Measurements from ENCODE around the gene EMP2. TPM values are rescaled to one million over a fixed set of nuclear protein-coding genes. Genes with fewer than 3 reads are reported as not detected.

Gene EMP2
- total and polyA plus RNA-seq, 2 of the 4 experiments (the other 2 are of a cell fraction) = 13.8 to 18.3 TPM

GRCh38 chr16:10539793-10540192 is 40.6 kb downstream of the EMP2 start:
- dilution Hi-C loops (cut with HindIII; ENCODE audit: low sequenced_read_pairs, unreplicated experiment) (no loop called here), intact Hi-C loops (cut with micrococcal nuclease) (no loop called here), in situ Hi-C loops (cut with MboI; ENCODE audit: low sequenced_read_pairs) (no loop called here)
- no peaks in the 10 kb centered on the region for H4K20me1 ChIP-seq (ENCODE audit: insufficient read depth, low read length)
- no peaks in the 10 kb centered on the region for H3K9me1 ChIP-seq (ENCODE audit: insufficient read depth, low read length)
- no peak overlapping the region for H3K56ac ChIP-seq (ENCODE audit: extremely low read depth, insufficient read depth, low read length)
- H3K4me3 ChIP-seq (ENCODE audit: insufficient read depth, low read depth, low read length) = no peak overlapping the region
- H2BK20ac ChIP-seq (ENCODE audit: low read depth, low read length) = no peak overlapping the region
- no peak for TF ChIP-seq SMC3 (IDR thresholded peaks at IDR 0.05; ENCODE audit: low read depth, low read length)
- TF ChIP-seq CEBPB (IDR thresholded peaks at IDR 0.05; ENCODE audit: low read depth, low read length) = no peak
- TF ChIP-seq, protein P1, sequence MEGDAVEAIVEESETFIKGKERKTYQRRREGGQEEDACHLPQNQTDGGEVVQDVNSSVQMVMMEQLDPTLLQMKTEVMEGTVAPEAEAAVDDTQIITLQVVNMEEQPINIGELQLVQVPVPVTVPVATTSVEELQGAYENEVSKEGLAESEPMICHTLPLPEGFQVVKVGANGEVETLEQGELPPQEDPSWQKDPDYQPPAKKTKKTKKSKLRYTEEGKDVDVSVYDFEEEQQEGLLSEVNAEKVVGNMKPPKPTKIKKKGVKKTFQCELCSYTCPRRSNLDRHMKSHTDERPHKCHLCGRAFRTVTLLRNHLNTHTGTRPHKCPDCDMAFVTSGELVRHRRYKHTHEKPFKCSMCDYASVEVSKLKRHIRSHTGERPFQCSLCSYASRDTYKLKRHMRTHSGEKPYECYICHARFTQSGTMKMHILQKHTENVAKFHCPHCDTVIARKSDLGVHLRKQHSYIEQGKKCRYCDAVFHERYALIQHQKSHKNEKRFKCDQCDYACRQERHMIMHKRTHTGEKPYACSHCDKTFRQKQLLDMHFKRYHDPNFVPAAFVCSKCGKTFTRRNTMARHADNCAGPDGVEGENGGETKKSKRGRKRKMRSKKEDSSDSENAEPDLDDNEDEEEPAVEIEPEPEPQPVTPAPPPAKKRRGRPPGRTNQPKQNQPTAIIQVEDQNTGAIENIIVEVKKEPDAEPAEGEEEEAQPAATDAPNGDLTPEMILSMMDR (conservative IDR thresholded peaks at IDR 0.05; ENCODE audit: low read depth, low read length) = no peak
- no peak for TF ChIP-seq MAZ (IDR thresholded peaks at IDR 0.05; ENCODE audit: borderline replicate concordance, low read depth, low read length)
- no peak for TF ChIP-seq CHD1 (IDR thresholded peaks at IDR 0.05; ENCODE audit: low read depth, low read length)
- TF ChIP-seq RCOR1 (IDR thresholded peaks at IDR 0.05; ENCODE audit: insufficient replicate concordance, low read length) = no peak
- H3K27me3 ChIP-seq (ENCODE audit: control insufficient read depth, insufficient read depth, low read length) = no peaks in the 10 kb centered on the region
- H3K4me2 ChIP-seq (ENCODE audit: low read depth, low read length) = no peak overlapping the region
- no peaks in the 10 kb centered on the region for H3K9me3 ChIP-seq (ENCODE audit: control insufficient read depth, insufficient read depth, low read length)
- H3K23ac ChIP-seq (ENCODE audit: low read depth, low read length) = no peak overlapping the region
- H3K18ac ChIP-seq (ENCODE audit: low read depth, low read length) = no peak overlapping the region
- H3K4me1 ChIP-seq (ENCODE audit: control insufficient read depth, insufficient read depth, low read length) = no peaks in the 10 kb centered on the region
- H4K8ac ChIP-seq (ENCODE audit: low read depth in 2 of 2, low read length in 2 of 2) = no peak overlapping the region
- H2AK9ac ChIP-seq (replicated peaks; ENCODE audit: low read depth, low read length, poor library complexity) = no peak overlapping the region
- ATAC-seq (ENCODE audit: low read depth) = no peak
- H3K14ac ChIP-seq (replicated peaks; ENCODE audit: low read depth, low read length) = no peak overlapping the region
- H3K79me1 ChIP-seq (ENCODE audit: low read depth in 1 of 2, low read length in 2 of 2) = no peaks in the 10 kb centered on the region; a peak in 1 of 4 replicates
- POLR2A ChIA-PET (ENCODE audit: unreplicated experiment) = no interaction called here
- H3K36me3 ChIP-seq (ENCODE audit: control insufficient read depth, insufficient read depth, low read length) = peaks cover 5% of the 10 kb centered on the region
- BruUV-seq (replicated peaks) = no TSS peak
- no peak for DNase-seq
- H2AK5ac ChIP-seq (ENCODE audit: low read depth, low read length) = no peak overlapping the region
- H3K9ac ChIP-seq (ENCODE audit: low read depth, low read length) = no peak overlapping the region
- no peak overlapping the region for H3K4ac ChIP-seq (ENCODE audit: low read depth, low read length)
- CTCF ChIA-PET = no interaction called here
- no peak overlapping the region for H3K27ac ChIP-seq (ENCODE audit: insufficient read depth, low read length)
- H2BK5ac ChIP-seq (ENCODE audit: low read depth, low read length, poor library complexity, severe bottlenecking) = no peak overlapping the region
- no peak overlapping the region for H2BK120ac ChIP-seq (ENCODE audit: low read depth, low read length)
- H4K5ac ChIP-seq (ENCODE audit: low read depth, low read length) = no peak overlapping the region
- no peak overlapping the region for H2BK15ac ChIP-seq (ENCODE audit: low read depth, low read length)
- no peak overlapping the region for H4K91ac ChIP-seq (ENCODE audit: insufficient read depth, low read depth, low read length)
- no peak overlapping the region for H2AFZ ChIP-seq (replicated peaks; ENCODE audit: low read length, poor library complexity)
- WGBS, 2 experiments (ENCODE audit: extremely low coverage in 2 of 2, insufficient read length in 1 of 2) = 100% methylated on average over 2 of the region's 5 CpGs; no CpG with 5 or more reads in 1 of the 2 experiments
